ENCODE data around the gene ATG9A. TPM values are rescaled to one million over a fixed set of nuclear protein-coding genes. Genes with fewer than 3 reads are reported as not detected.

ATG9A gene
- total and polyA plus RNA-seq, 2 of the 8 experiments (the other 6 are each of a cell fraction or from before 2014, with no cell fraction given): 43.6 to 66.8 TPM

DNA sequence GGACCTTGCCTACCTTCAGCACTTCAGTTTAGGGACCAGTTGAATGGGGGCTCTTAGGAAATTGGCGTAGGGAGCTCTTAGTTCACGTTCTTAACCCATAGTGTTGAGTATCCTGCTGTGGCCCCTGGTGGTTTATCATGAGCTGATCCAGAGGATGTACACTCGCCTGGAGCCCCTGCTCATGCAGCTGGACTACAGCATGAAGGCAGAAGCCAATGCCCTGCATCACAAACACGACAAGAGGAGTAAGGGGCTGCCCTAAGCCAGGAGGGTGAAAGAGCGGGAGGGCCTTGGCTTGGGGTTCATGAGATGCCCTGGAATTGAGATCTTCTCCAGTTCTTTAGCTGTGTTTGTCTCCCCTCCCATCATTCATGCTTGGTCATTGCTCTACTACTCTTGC is 48.5 kb downstream of the ATG9A start (continued):
- TF ChIP-seq RFX5 (IDR thresholded peaks at IDR 0.05; ENCODE audit: borderline replicate concordance, low read depth, low read length) (no peak), KDM1A (IDR thresholded peaks at IDR 0.05; ENCODE audit: borderline replicate concordance, low read length) (no peak), RAD21 (IDR thresholded peaks at IDR 0.05 in 1 of 2, conservative IDR thresholded peaks at IDR 0.05 in 1 of 2; ENCODE audit: low read depth in 2 of 2, low read length in 2 of 2) (no peak), CHD2 (IDR thresholded peaks at IDR 0.05; ENCODE audit: low read length) (no peak), POLR2AphosphoS5 (IDR thresholded peaks at IDR 0.05; ENCODE audit: low read depth, low read length) (no peak)
- TF ChIP-seq, protein P1, sequence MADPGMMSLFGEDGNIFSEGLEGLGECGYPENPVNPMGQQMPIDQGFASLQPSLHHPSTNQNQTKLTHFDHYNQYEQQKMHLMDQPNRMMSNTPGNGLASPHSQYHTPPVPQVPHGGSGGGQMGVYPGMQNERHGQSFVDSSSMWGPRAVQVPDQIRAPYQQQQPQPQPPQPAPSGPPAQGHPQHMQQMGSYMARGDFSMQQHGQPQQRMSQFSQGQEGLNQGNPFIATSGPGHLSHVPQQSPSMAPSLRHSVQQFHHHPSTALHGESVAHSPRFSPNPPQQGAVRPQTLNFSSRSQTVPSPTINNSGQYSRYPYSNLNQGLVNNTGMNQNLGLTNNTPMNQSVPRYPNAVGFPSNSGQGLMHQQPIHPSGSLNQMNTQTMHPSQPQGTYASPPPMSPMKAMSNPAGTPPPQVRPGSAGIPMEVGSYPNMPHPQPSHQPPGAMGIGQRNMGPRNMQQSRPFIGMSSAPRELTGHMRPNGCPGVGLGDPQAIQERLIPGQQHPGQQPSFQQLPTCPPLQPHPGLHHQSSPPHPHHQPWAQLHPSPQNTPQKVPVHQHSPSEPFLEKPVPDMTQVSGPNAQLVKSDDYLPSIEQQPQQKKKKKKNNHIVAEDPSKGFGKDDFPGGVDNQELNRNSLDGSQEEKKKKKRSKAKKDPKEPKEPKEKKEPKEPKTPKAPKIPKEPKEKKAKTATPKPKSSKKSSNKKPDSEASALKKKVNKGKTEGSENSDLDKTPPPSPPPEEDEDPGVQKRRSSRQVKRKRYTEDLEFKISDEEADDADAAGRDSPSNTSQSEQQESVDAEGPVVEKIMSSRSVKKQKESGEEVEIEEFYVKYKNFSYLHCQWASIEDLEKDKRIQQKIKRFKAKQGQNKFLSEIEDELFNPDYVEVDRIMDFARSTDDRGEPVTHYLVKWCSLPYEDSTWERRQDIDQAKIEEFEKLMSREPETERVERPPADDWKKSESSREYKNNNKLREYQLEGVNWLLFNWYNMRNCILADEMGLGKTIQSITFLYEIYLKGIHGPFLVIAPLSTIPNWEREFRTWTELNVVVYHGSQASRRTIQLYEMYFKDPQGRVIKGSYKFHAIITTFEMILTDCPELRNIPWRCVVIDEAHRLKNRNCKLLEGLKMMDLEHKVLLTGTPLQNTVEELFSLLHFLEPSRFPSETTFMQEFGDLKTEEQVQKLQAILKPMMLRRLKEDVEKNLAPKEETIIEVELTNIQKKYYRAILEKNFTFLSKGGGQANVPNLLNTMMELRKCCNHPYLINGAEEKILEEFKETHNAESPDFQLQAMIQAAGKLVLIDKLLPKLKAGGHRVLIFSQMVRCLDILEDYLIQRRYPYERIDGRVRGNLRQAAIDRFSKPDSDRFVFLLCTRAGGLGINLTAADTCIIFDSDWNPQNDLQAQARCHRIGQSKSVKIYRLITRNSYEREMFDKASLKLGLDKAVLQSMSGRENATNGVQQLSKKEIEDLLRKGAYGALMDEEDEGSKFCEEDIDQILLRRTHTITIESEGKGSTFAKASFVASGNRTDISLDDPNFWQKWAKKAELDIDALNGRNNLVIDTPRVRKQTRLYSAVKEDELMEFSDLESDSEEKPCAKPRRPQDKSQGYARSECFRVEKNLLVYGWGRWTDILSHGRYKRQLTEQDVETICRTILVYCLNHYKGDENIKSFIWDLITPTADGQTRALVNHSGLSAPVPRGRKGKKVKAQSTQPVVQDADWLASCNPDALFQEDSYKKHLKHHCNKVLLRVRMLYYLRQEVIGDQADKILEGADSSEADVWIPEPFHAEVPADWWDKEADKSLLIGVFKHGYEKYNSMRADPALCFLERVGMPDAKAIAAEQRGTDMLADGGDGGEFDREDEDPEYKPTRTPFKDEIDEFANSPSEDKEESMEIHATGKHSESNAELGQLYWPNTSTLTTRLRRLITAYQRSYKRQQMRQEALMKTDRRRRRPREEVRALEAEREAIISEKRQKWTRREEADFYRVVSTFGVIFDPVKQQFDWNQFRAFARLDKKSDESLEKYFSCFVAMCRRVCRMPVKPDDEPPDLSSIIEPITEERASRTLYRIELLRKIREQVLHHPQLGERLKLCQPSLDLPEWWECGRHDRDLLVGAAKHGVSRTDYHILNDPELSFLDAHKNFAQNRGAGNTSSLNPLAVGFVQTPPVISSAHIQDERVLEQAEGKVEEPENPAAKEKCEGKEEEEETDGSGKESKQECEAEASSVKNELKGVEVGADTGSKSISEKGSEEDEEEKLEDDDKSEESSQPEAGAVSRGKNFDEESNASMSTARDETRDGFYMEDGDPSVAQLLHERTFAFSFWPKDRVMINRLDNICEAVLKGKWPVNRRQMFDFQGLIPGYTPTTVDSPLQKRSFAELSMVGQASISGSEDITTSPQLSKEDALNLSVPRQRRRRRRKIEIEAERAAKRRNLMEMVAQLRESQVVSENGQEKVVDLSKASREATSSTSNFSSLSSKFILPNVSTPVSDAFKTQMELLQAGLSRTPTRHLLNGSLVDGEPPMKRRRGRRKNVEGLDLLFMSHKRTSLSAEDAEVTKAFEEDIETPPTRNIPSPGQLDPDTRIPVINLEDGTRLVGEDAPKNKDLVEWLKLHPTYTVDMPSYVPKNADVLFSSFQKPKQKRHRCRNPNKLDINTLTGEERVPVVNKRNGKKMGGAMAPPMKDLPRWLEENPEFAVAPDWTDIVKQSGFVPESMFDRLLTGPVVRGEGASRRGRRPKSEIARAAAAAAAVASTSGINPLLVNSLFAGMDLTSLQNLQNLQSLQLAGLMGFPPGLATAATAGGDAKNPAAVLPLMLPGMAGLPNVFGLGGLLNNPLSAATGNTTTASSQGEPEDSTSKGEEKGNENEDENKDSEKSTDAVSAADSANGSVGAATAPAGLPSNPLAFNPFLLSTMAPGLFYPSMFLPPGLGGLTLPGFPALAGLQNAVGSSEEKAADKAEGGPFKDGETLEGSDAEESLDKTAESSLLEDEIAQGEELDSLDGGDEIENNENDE (IDR thresholded peaks at IDR 0.05; ENCODE audit: insufficient replicate concordance, low read length): no peak
